ENCODE results near the gene TMEM41A. TPM values are rescaled to one million over a fixed set of nuclear protein-coding genes. Genes with fewer than 3 reads are reported as not detected.

Gene TMEM41A
- total RNA-seq, 1 donor from 2014 or later, result 18.0 TPM

- no peak for TF ChIP-seq CTCF (IDR thresholded peaks at IDR 0.05; ENCODE audit: unreplicated experiment)
- peak overlapping the region; percentile 23 for H3K27ac Mint-ChIP-seq
- peaks cover 9% of the 10 kb centered on the region for H3K36me3 Mint-ChIP-seq (ENCODE audit: insufficient read depth)
- H3K4me3 Mint-ChIP-seq (ENCODE audit: low read depth), result no peak overlapping the region
- H3K27me3 Mint-ChIP-seq, result no peaks in the 10 kb centered on the region
- no peak for DNase-seq (ENCODE audit: low spot score, unreplicated experiment)
- H3K4me1 Mint-ChIP-seq (ENCODE audit: low read depth), result peaks cover 7% of the 10 kb centered on the region
- no peaks in the 10 kb centered on the region for H3K9me3 Mint-ChIP-seq (ENCODE audit: low read depth)
Measured at GRCh38 chr3:185489462-185489861, 9.4 kb downstream of the TMEM41A start.

GRCh38 chr3:185488465-185488864 lies 10.4 kb downstream of the TMEM41A start:
- no peak overlapping the region for H3K27ac Mint-ChIP-seq
- H3K4me3 Mint-ChIP-seq (ENCODE audit: low read depth), result no peak overlapping the region
- no peak for DNase-seq (ENCODE audit: low spot score, unreplicated experiment)
- H3K4me1 Mint-ChIP-seq (ENCODE audit: low read depth), result peaks cover 7% of the 10 kb centered on the region
- no peaks in the 10 kb centered on the region for H3K9me3 Mint-ChIP-seq (ENCODE audit: low read depth)
- H3K36me3 Mint-ChIP-seq (ENCODE audit: insufficient read depth), result peaks cover 5% of the 10 kb centered on the region
- TF ChIP-seq CTCF (IDR thresholded peaks at IDR 0.05; ENCODE audit: unreplicated experiment), result no peak
- no peaks in the 10 kb centered on the region for H3K27me3 Mint-ChIP-seq

- Mint-ChIP-seq H3K4me3 (ENCODE audit: low read depth) (no peak overlapping the region), H3K36me3 (ENCODE audit: insufficient read depth) (peaks cover 13% of the 10 kb centered on the region), H3K27ac (no peak overlapping the region), H3K27me3 (no peaks in the 10 kb centered on the region), H3K9me3 (ENCODE audit: low read depth) (no peaks in the 10 kb centered on the region), H3K4me1 (ENCODE audit: low read depth) (peaks cover 7% of the 10 kb centered on the region)
- no peak for DNase-seq (ENCODE audit: low spot score, unreplicated experiment)
- no peak for TF ChIP-seq CTCF (IDR thresholded peaks at IDR 0.05; ENCODE audit: unreplicated experiment)
Measured at GRCh38 chr3:185486394-185486793, 12.4 kb downstream of the TMEM41A start.

- H3K9me3 Mint-ChIP-seq (ENCODE audit: low read depth), result no peaks in the 10 kb centered on the region
- peaks cover 12% of the 10 kb centered on the region for H3K36me3 Mint-ChIP-seq (ENCODE audit: insufficient read depth)
- H3K4me1 Mint-ChIP-seq (ENCODE audit: low read depth), result peaks cover 1% of the 10 kb centered on the region
Measured at GRCh38 chr3:185484296-185484695, 14.5 kb downstream of the TMEM41A start.

GRCh38 chr3:185479373-185479945 lies 19.4 kb downstream of the TMEM41A start:
- no peak overlapping the region for H3K4me3 Mint-ChIP-seq (ENCODE audit: low read depth)
- no peak for DNase-seq (ENCODE audit: low spot score, unreplicated experiment)
- H3K27me3 Mint-ChIP-seq, result no peaks in the 10 kb centered on the region
- no peak for TF ChIP-seq CTCF (IDR thresholded peaks at IDR 0.05; ENCODE audit: unreplicated experiment)
- H3K36me3 Mint-ChIP-seq (ENCODE audit: insufficient read depth), result peaks cover 15% of the 10 kb centered on the region
- no peaks in the 10 kb centered on the region for H3K9me3 Mint-ChIP-seq (ENCODE audit: low read depth)
- no peaks in the 10 kb centered on the region for H3K4me1 Mint-ChIP-seq (ENCODE audit: low read depth)
- no peak overlapping the region for H3K27ac Mint-ChIP-seq

More at GRCh38 chr3:185484296-185484695, 14.5 kb downstream of the TMEM41A start:
- H3K4me3 Mint-ChIP-seq (ENCODE audit: low read depth), result no peak overlapping the region
- DNase-seq (ENCODE audit: low spot score, unreplicated experiment), result no peak
- no peaks in the 10 kb centered on the region for H3K27me3 Mint-ChIP-seq
- no peak for TF ChIP-seq CTCF (IDR thresholded peaks at IDR 0.05; ENCODE audit: unreplicated experiment)
- H3K27ac Mint-ChIP-seq, result no peak overlapping the region
